Tibial nerve (tissue), 3 donors: ENCODE results near the gene SHKBP1.

Experiments
- CTCF ChIP-seq, 5 experiments: fragments of 200-600 bp in 3 of 5; fragments of 450-650 bp in 2 of 5; sonication (generic) in 3 of 5; IDR thresholded peaks; one replicate each; pipeline ENCODE4 v1.5.1; 2016 to 2019; ENCODE audit warnings: antibody characterized with exemption in 5 of 5, mild to moderate bottlenecking in 3 of 5, moderate library complexity in 2 of 5
- POLR2A ChIP-seq, 2 donors: fragments of 450-650 bp; IDR thresholded peaks; one replicate each; pipeline ENCODE4 v1.6.1; 2017; ENCODE audit warnings: antibody characterized with exemption in 2 of 2, mild to moderate bottlenecking in 2 of 2, moderate library complexity in 2 of 2

DNA sequence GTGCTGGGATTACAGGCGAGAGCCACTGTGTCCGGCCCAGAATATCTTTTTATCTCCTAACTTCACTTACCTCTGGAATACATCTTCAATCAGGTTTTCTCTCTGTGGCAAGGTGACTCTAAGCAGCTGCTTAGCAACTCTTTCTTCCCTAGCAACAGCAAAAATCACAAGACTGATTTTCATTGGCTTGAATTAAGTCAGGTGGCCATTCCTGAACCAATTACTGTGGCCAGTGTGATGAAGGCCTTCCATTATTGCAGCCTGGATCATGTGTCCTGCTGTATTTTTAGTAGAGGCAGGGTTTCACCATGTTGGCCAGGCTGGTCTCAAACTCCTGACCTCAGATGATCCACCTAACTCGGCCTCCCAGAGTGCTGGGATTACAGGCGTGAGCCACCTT is 15.5 kb downstream of the SHKBP1 start:
- no peak for TF ChIP-seq CTCF (IDR thresholded peaks at IDR 0.05)
- no peak for TF ChIP-seq POLR2A (IDR thresholded peaks at IDR 0.05)
